ENCODE measurements around the gene ZBED6.

GRCh38 chr1:203791498-203791897 lies 3.9 kb upstream of the ZBED6 start:
- no peak for TF ChIP-seq CTCF (conservative IDR thresholded peaks at IDR 0.05 in 1 of 2, IDR thresholded peaks at IDR 0.05 in 1 of 2; ENCODE audit: extremely low read depth in 1 of 2, insufficient read depth in 1 of 2, low read depth in 1 of 2, low read length in 2 of 2)
- no peak for TF ChIP-seq EZH2 (IDR thresholded peaks at IDR 0.05; ENCODE audit: borderline replicate concordance, low read length)
